AG04449 (cell line): ENCODE measurements around the gene AMBN.
A peak's percentile ranks its signal among the peaks of the same experiment; 100 is the strongest.

Experiments used
- CTCF ChIA-PET: fragments of 350-600 bp; formaldehyde crosslinking; extraction: SDS; loops from one replicate; lab custom pipeline; 2021; ENCODE audit warnings: antibody characterized with exemption; lab: Yijun Ruan, JAX
- POLR2A ChIA-PET: fragments of 400-600, 350-600 bp; formaldehyde crosslinking; extraction: SDS; loops from one replicate; lab custom pipeline; 2020; ENCODE audit warnings: antibody characterized with exemption, inconsistent platforms; lab: Yijun Ruan, JAX
- DNase-seq: peaks from one replicate; pipeline ENCODE4 v3.0.0-alpha.2; 2010; ENCODE audit warnings: low read depth, low spot score
- H3K4me3 ChIP-seq: 2 replicates; pipeline ENCODE4 v1.5.1; 2011; ENCODE audit warnings: low read depth, mild to moderate bottlenecking, control low read depth, low read length
- TF ChIP-seq, protein P1 (sequence below): IDR thresholded peaks from one replicate; pipeline ENCODE4 v1.5.1; 2011; ENCODE audit warnings: mild to moderate bottlenecking, moderate library complexity, low read length, control low read depth, inconsistent platforms; ENCODE audit not compliant: insufficient read depth; ENCODE audit errors: missing control alignments

AMBN gene

DNA sequence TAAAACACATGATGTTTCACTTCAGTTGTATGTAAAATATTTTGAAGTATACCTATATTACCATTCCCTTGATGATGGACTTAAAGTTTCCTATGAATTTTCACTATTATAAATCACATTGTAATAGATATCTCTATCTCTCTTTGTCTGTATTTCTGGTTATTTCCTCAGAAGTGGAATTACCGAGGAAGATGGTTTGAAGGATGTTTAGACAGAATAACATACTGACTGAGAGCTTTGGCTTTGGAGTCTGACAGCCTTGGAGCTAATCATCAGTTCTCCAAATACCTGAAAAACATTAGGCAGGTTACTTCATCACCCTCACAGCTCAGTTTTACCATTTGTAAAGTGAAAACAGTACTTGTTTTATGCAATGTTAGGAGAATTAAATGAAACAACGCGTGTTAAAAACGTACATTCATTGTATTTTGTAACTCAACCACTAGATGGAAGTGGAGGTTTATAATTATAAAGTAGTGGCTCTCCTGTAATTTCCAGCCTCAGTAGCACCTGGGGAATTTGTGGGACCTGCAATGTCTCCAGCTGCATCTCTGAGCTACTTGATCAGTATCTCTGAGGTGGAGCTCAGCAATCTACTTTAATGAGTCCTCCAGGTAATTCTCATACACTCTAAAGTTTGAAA is 59.9 kb downstream of the AMBN start:
- POLR2A ChIA-PET: no interaction called here
- DNase-seq: no peak
- TF ChIP-seq, protein P1, sequence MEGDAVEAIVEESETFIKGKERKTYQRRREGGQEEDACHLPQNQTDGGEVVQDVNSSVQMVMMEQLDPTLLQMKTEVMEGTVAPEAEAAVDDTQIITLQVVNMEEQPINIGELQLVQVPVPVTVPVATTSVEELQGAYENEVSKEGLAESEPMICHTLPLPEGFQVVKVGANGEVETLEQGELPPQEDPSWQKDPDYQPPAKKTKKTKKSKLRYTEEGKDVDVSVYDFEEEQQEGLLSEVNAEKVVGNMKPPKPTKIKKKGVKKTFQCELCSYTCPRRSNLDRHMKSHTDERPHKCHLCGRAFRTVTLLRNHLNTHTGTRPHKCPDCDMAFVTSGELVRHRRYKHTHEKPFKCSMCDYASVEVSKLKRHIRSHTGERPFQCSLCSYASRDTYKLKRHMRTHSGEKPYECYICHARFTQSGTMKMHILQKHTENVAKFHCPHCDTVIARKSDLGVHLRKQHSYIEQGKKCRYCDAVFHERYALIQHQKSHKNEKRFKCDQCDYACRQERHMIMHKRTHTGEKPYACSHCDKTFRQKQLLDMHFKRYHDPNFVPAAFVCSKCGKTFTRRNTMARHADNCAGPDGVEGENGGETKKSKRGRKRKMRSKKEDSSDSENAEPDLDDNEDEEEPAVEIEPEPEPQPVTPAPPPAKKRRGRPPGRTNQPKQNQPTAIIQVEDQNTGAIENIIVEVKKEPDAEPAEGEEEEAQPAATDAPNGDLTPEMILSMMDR: peak; percentile 14
- CTCF ChIA-PET: interaction anchor here (0.6 to 2.1 kb wide), 54 partner anchors 9 to 1061 kb away, joined by 3 to 34 read pairs (median 4); partner anchors contain the start of genes ENAM, GRSF1, JCHAIN and UTP3
- H3K4me3 ChIP-seq: no peak overlapping the region

DNA sequence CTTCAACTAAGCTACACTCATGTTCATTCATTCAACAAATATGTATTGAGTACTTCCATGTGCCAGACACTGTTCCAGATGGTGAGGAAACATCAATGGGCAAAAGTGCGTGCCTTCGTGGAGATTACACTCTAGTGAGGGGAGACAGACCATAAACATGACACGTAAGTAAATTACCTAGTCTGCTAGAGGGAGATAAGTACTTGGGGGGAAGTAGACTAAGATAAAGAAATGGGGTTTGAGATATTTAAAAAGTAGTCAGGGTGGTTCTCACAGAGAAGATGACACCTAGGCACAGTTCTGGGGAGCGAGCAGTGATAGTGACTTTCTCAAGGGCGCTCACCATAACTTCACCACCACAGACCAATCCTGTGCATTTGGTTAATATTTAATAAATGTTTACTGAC is 62.6 kb downstream of the AMBN start:
- TF ChIP-seq, protein P1: no peak
- ChIA-PET CTCF (interaction anchor here (1.0 kb wide), 1 partner anchor 33 kb away, joined by 3 read pairs; no protein-coding TSS in a partner anchor), POLR2A (no interaction called here)
- no peak overlapping the region for H3K4me3 ChIP-seq
- no peak for DNase-seq
